SK-N-MC (cell line): Measurements from ENCODE around the gene PAIP2.

Source experiments
- EZH2 ChIP-seq: fragments of 200-600 bp; sonication (generic); IDR thresholded peaks from one replicate; pipeline ENCODE4 v1.6.1; 2017; ENCODE audit warnings: antibody characterized with exemption
- POLR2AphosphoS5 ChIP-seq: IDR thresholded peaks from 2 replicates; pipeline ENCODE4 v1.6.1; 2012; ENCODE audit warnings: mild to moderate bottlenecking, low read depth, low read length, borderline replicate concordance

GRCh38 chr5:139376364-139376763, 34.7 kb downstream of the PAIP2 start:
- TF ChIP-seq POLR2AphosphoS5 (no peak), EZH2 (no peak)
